Ishikawa (cell line): Measurements from ENCODE around the gene SLC16A12.

Experiments
- CEBPB ChIP-seq: IDR thresholded peaks from 2 replicates; pipeline ENCODE4 v1.6.1; 2012
- CREB1 ChIP-seq: IDR thresholded peaks from 2 replicates; pipeline ENCODE4 v1.6.1; 2012; ENCODE audit warnings: low read depth
- EGR1 ChIP-seq: IDR thresholded peaks from 2 replicates; pipeline ENCODE4 v1.6.1; 2012
- EP300 ChIP-seq: IDR thresholded peaks from 2 replicates; pipeline ENCODE4 v1.6.1; 2012; ENCODE audit warnings: borderline replicate concordance
- FOXM1 ChIP-seq: IDR thresholded peaks from 2 replicates; pipeline ENCODE4 v1.6.1; 2012; ENCODE audit warnings: low read depth, borderline replicate concordance
- MAX ChIP-seq: IDR thresholded peaks from 2 replicates; pipeline ENCODE4 v1.6.1; 2012
- NFIC ChIP-seq: IDR thresholded peaks from 2 replicates; pipeline ENCODE4 v1.6.1; 2012
- RAD21 ChIP-seq: IDR thresholded peaks from 2 replicates; pipeline ENCODE4 v1.6.1; 2012; ENCODE audit warnings: low read depth
- TAF1 ChIP-seq: IDR thresholded peaks from 2 replicates; pipeline ENCODE4 v1.6.1; 2012; ENCODE audit warnings: low read depth, mild to moderate bottlenecking
- TCF12 ChIP-seq: IDR thresholded peaks from 2 replicates; pipeline ENCODE4 v1.6.1; 2012; ENCODE audit warnings: low read depth
- TEAD4 ChIP-seq: IDR thresholded peaks from 2 replicates; pipeline ENCODE4 v1.6.1; 2012
- YY1 ChIP-seq: IDR thresholded peaks from 2 replicates; pipeline ENCODE4 v1.6.1; 2012; ENCODE audit warnings: low read depth
- ZBTB7A ChIP-seq: IDR thresholded peaks from 2 replicates; pipeline ENCODE4 v1.6.1; 2012; ENCODE audit warnings: low read depth
- TF ChIP-seq, protein P1 (sequence below): IDR thresholded peaks from 2 replicates; pipeline ENCODE4 v1.6.1; 2012
- TF ChIP-seq, protein P2 (sequence below): IDR thresholded peaks from 2 replicates; pipeline ENCODE4 v1.6.1; 2012; ENCODE audit warnings: low read depth, mild to moderate bottlenecking

The SLC16A12 gene

DNA sequence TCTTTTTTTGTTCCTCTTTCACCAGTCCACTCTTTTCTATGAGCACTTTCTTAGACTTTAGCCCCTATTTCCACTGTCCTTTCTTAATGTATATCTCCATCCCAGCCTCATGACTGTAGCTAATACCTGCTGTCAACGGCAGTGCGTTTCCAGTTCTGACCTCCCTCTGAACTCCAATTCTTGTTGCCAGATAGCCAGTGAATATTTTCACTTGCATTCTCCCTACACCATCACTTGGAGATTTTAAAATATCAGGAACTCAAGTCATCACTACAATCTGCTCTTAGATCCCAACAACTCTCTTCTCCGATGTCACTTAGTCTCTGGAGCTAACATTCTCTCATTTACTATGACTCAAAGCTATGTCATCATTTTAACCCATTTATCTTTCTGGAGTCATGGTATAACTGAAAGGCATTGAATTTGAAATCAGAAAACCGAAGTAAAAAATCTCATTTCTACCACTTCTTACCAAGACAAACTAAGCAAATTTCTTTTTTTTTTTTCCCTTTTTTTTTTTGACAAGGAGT is 5.1 kb upstream of the SLC16A12 start:
- TF ChIP-seq YY1: no peak
- no peak for TF ChIP-seq RAD21

GRCh38 chr10:89537364-89537763 is 2.0 kb upstream of the SLC16A12 start:
- TF ChIP-seq EP300 (no peak), NFIC (no peak), ZBTB7A (no peak), TCF12 (no peak), CREB1 (no peak), YY1 (no peak), FOXM1 (no peak), EGR1 (no peak), MAX (no peak), TAF1 (no peak), RAD21 (no peak), CEBPB (no peak), TEAD4 (no peak)
- TF ChIP-seq, protein P1, sequence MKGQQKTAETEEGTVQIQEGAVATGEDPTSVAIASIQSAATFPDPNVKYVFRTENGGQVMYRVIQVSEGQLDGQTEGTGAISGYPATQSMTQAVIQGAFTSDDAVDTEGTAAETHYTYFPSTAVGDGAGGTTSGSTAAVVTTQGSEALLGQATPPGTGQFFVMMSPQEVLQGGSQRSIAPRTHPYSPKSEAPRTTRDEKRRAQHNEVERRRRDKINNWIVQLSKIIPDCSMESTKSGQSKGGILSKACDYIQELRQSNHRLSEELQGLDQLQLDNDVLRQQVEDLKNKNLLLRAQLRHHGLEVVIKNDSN: no peak
- TF ChIP-seq, protein P2, sequence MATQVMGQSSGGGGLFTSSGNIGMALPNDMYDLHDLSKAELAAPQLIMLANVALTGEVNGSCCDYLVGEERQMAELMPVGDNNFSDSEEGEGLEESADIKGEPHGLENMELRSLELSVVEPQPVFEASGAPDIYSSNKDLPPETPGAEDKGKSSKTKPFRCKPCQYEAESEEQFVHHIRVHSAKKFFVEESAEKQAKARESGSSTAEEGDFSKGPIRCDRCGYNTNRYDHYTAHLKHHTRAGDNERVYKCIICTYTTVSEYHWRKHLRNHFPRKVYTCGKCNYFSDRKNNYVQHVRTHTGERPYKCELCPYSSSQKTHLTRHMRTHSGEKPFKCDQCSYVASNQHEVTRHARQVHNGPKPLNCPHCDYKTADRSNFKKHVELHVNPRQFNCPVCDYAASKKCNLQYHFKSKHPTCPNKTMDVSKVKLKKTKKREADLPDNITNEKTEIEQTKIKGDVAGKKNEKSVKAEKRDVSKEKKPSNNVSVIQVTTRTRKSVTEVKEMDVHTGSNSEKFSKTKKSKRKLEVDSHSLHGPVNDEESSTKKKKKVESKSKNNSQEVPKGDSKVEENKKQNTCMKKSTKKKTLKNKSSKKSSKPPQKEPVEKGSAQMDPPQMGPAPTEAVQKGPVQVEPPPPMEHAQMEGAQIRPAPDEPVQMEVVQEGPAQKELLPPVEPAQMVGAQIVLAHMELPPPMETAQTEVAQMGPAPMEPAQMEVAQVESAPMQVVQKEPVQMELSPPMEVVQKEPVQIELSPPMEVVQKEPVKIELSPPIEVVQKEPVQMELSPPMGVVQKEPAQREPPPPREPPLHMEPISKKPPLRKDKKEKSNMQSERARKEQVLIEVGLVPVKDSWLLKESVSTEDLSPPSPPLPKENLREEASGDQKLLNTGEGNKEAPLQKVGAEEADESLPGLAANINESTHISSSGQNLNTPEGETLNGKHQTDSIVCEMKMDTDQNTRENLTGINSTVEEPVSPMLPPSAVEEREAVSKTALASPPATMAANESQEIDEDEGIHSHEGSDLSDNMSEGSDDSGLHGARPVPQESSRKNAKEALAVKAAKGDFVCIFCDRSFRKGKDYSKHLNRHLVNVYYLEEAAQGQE: no peak

DNA sequence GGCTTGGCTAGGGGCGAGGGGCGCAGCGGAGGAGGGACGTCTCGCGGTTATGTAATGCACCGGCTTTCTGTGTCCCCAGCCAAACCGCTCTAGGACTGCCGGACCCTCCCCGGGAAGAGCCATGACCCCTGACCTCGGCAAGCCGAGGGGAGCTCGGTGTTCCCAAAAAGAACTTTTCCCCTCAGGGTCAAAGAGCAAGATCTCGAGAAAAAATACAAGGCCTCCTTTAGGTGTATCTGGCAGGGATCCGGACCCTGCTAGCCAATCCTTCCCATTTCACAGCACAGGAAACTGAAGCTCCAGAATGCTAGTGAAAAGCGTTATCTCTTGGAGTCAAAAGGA is 590 bp upstream of the SLC16A12 start:
- TF ChIP-seq YY1: no peak
- TF ChIP-seq RAD21: no peak
- no peak for TF ChIP-seq TCF12
- no peak for TF ChIP-seq NFIC
- no peak for TF ChIP-seq TAF1
- TF ChIP-seq CEBPB: no peak

DNA sequence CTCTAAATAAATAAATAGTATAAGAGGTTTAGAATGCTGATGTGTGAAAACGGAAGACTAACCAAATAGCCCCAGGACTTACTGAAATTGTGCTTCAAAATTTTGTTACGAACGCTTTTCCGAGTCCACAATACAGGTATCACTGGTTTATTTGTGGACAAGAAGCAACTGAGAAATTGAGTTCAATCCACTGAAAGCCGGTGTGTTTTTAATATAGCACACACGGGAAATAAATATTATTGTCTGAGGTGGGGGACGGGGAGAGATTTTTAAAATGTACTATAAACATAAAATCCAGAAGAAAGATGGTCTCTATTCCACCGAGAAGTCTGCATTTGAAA is 598 bp downstream of the SLC16A12 start:
- TF ChIP-seq CREB1 (no peak), MAX (no peak), TEAD4 (no peak), ZBTB7A (no peak), TAF1 (no peak), EGR1 (no peak), FOXM1 (no peak), CEBPB (no peak), YY1 (no peak), TCF12 (no peak), NFIC (no peak), RAD21 (no peak), EP300 (no peak)
- TF ChIP-seq, protein P2: no peak
- TF ChIP-seq, protein P1: no peak

DNA sequence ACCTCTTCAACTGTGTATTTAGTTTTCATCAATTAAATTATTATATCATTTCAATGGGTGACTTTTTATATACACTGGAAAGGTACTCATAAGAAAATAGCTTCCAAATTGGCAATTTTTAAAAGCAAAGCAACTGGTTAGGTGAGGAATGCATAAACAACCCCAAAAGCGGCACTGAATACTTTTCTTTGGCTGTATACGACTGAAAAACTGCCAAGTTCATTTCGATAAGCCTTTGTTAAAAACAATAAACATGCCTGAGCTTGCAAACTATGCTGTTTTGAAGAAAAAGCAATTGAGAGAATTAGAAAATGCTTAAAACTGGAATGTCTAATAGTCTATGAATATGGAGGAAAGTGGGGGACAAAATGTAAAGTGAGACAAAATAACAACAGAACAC is 2.9 kb downstream of the SLC16A12 start:
- TF ChIP-seq ZBTB7A (no peak), TEAD4 (no peak), CREB1 (no peak), TAF1 (no peak), EGR1 (no peak), CEBPB (no peak), RAD21 (no peak), YY1 (no peak), EP300 (no peak), MAX (no peak), NFIC (no peak), TCF12 (no peak), FOXM1 (no peak)
- TF ChIP-seq, protein P2: no peak
- TF ChIP-seq, protein P1: no peak
